Stimulated activated CD8-positive, alpha-beta memory T cell treated with anti-CD3 and anti-CD28 coated beads, Interleukin-15, amount 100 ng/mL, for 24 hours (primary cell): ENCODE results near the gene FAM124B.

ENCODE experiments used
- DNase-seq: peaks from one replicate; pipeline ENCODE4 v3.0.0-alpha.2; 2020; ENCODE audit warnings: low read depth

FAM124B gene, protein sequence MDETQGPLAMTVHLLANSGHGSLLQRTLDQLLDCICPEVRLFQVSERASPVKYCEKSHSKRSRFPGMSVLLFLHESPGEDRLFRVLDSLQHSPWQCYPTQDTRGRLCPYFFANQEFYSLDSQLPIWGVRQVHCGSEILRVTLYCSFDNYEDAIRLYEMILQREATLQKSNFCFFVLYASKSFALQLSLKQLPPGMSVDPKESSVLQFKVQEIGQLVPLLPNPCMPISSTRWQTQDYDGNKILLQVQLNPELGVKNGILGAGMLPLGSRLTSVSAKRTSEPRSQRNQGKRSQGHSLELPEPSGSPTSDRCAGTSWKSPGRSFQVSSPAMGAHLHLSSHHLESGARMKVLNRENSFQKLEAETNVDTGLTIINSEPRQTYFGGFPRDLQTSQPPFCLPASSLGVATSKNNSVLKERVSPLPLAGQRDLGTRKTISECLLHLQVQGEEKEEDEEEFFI

DNA sequence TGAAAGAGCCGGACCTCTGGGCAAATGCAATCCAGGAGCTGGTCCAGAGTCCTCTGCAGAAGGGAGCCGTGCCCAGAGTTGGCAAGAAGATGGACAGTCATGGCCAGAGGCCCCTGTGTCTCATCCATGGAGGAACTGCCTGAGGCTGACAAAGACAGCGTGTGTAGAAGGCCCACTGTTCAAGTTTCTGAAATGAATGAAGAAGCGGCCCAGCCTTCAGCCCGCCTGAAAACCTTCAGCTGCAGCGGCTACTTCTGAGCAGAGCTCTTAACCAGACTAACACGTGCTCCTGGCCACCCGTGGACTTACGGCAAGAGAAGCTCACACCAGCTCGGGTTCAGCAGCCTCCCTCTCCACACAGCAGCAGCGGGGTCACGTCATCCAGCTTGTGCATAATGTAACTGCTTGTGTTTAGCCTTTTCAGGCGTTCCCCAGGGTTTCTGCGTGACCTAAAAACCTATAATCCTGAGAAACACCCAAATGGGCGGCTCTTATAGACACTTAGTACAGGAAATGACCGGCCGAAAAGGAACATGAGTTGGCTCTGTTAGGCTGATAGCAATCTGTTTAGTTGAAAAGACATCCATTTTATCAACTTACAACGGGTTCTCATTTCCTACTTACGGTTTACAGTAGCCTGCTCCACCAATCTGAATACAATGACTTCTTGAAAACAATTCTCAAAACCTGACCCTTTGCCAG lies at the start of gene FAM124B:
FAM124B (minus strand) TSS at position 467 of the 702 bp plus-strand sequence; CDS start at position 128, 339 bp downstream.
- no peak for DNase-seq

GRCh38 chr2:224449212-224450147 lies 47.6 kb upstream of the FAM124B start:
- no peak for DNase-seq

GRCh38 chr2:224448236-224448635 lies 46.3 kb upstream of the FAM124B start:
- DNase-seq = no peak

DNA sequence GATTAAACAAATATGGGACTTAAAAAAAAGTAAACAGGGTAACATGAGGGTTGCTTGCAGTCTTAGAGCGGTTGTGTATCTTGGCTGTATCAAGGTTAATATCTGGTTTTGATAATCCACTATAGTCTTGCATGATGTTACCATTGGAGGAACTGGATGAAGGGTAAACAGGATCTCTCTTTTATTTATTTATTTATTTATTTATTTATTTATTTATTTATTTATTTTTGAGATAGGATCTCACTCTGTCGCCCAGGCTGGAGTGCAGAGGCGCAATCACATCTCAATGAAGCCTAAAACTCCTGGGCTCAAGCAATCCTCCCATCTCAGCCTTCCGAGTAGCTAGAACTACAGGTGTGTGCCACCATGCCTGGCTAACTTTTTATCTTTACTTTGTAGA lies 42.9 kb upstream of the FAM124B start:
- DNase-seq = no peak

DNA sequence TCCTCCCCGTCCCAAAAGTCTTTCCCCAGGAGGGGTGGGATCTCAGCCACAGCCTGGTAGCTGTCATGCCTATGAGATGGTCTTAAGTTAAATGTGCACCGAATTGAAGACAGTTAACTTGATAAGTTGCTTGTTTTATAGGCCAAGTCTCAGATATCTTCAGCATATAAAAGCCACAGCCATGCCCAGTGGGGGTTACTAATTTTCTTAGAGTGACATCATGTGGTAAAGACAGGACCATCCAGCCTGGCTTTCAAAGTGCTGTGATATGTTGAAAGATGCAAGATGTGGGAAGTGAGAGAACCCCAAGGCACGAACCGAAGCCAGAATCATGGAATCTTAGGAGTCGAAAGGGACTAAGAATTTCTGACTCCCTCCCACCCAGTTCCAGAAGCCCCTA lies 42.1 kb upstream of the FAM124B start:
- no peak for DNase-seq

DNA sequence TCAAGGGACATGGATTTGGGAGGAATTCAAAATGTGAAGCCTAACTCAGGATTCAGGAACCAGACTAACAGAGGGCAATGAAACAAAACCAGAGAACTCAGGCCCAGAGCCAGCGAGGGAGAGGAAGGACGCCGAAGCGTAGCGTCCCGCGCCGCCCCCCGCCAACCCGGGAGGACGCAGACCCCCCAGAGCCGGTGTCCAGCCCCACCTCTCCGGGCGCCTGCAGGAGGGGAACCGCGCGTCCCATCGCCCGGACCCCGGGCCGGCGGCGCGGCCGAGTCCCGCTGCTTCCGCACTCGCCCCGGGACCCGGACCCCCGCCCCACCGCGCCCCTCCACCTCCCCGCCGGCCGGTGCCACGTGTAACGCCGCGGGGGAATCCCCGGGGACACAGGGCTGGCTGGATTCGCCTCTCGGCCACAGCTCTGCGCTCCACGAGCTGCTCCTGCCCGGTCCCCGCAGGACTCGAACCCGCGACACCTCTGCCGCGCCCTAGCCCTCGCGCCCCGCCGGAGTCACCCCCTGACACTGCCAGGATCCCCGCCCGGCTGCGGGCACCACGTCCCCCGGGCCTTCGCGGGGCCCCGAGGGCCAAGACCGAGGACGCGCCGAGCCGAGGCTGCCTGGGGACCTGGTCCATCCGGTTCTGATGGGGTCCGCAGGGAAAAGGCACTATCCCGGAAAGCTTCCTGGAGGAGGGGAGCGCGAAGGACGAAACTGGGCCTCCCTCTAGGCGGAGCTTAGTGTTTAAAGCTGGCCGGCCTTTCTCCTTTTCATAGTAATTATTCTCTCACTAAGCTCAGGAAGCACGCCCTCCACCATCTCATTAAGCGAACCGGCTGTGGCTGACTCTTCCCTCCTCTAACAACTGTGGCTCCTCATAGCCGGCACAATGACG lies 40.4 kb upstream of the FAM124B start:
- DNase-seq = no peak

DNA sequence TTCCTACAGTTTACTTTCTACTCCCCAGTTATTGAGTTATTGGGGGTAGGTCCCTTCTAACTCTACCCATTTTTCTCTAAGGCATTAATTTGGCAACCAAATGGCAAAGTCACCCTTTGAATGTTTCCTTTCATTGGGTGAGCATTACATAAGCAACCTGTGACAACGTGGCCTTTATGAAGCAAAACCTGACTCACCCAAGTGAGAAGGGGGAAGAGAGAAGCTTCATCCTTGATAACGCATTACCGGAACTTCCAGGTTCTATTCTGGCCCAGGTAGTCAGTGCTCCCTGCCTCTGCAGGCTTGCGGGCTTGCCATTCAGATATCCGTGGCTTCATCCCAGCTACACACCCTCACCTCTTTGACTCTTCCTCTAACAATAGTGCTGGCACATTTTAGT lies 39.1 kb upstream of the FAM124B start:
- no peak for DNase-seq

DNA sequence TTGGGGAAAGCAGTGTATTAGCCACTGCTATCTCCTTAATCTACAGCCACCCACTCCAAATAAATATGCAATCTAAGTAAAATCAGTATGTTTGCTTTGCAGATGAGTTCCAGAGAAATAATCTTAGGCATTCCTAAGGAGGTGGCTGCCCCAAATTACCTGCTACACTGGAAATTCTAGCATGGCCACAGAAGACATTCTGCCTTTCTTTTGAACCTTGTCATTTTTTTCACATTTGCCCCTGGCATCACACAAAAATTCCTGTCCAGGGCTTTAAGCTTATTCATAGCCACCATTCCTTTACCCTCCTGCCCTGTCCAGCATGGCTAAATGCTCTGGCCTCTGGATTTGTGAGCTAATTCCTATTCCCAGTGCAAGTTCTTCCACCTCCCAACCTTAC lies 36.8 kb upstream of the FAM124B start:
- DNase-seq = no peak

- DNase-seq = no peak
Observed at GRCh38 chr2:224436634-224437033, 34.7 kb upstream of the FAM124B start.

- DNase-seq = no peak
Observed at GRCh38 chr2:224434618-224435017, 32.7 kb upstream of the FAM124B start.

- no peak for DNase-seq
Observed at GRCh38 chr2:224433442-224433841, 31.5 kb upstream of the FAM124B start.

- DNase-seq = no peak
Observed at GRCh38 chr2:224432003-224432579, 30.2 kb upstream of the FAM124B start.

DNA sequence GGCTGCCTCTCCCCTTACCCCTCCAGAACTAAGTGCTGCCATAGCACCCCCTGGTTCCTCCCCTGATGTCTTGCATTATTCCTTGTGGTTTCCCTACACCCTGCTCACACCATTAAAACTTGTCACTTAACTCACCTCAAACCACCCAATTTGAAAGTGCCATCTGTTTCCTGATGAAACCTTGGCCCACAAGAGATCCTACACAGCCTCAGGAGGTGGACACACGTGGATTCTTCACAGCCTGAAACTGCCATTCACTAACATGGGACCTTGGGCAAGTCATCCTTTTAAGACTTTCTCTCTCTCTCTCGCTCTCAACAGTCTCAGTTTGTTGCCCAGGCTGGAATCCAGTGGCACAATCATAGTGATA lies 27.5 kb upstream of the FAM124B start:
- no peak for DNase-seq

GRCh38 chr2:224428787-224429440 lies 27.0 kb upstream of the FAM124B start:
- DNase-seq = no peak

DNA sequence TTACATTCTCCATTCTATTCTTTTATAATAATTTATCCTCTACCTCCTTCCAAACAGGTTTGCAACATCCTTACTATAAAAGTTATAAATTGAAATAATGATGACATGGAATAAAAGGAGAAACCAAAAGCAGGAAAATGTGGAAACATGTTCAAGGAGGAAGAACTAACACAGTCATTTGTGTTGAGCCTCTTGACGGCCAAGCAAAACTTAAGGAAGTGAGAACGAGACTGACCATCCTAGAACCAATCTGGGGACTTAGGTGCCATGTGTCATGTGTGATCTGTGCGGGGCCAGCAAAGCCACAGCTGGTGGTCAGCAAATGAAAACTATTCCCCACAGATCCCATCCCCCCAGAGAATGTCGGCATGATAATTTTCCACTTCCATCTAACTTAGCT lies 25.6 kb upstream of the FAM124B start:
- no peak for DNase-seq

DNA sequence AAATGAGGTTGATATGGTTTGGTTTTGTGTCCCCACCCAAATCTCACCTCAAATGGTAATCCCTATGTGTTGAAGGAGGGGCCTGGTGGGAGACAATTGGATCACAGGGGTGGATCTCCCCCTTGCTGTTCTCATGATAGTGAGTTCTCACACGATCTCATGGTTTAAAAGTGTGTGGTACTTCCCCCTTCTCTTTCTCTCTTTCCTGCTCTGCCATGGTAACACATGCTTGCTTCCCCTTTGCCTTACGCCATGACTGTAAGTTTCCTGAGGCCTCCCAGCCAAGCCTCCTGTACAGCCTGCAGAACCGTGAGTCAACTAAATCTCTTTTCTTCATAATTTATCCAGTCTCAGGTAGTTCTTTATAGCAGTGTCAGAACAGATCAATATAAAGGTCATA lies 24.7 kb upstream of the FAM124B start:
- no peak for DNase-seq

DNA sequence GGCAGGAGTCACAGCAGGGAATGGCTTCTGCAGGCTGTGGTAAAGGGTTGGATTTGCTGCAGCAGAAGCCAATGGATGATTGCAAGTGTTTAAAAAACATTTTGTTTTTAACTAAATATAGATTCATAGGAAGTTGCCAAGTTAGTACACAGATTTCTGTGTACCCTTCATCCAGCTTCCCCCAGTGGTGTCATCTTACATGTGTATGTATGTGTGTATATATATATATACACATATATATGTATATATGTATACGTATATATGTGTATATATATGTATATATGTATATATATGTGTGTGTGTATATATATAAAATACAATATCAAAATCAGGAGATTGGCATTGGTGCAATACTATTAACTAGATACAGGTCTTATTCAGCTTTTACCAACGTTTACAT lies 19.2 kb upstream of the FAM124B start:
- no peak for DNase-seq

DNA sequence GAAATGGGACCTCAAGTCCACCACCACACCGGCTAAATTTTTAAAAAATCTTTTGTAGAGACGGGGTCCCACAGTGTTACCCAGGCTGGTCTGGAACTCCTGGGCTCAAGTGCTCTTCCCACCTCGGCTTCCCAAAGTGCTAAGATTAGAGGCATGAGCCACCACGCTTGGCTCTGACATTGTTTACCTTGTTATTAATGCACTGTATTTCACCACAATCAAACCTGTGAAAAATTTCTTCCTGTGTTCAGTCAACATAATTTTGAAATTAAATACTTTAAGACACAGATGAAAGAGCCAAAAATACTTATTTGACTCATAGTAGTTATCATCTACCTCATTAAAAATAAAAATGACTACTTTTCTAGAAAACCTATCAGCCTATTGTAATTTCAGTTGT lies 16.0 kb upstream of the FAM124B start:
- DNase-seq = no peak

DNA sequence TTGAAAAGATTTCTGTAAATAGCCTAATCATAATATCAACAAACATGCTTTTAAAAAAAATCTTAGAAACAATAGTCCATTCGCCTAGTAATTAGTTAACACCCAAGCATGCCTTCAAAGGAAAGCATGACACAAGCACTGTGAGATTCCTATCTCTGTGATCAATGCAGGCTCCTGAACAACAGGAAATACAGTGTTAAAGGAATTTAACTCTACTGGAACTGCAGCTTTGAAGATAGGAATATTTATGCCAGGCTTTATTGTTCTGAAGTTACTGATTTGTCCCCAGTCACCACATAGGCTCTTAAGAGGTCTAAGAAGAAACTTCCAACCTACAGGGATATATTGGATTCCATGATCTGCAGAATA lies 15.4 kb upstream of the FAM124B start:
- DNase-seq = no peak

- DNase-seq = no peak
Observed at GRCh38 chr2:224416656-224417360, 14.9 kb upstream of the FAM124B start.
